HEK293 (cell line): ENCODE data around the gene PRADC1.

Experiments
- CTCF ChIA-PET: fragments of 350-600 bp; formaldehyde crosslinking; extraction: SDS; loops from one replicate; lab custom pipeline; 2021; ENCODE audit warnings: antibody characterized with exemption; lab: Yijun Ruan, JAX
- POLR2A ChIA-PET: fragments of 300-600 bp; formaldehyde crosslinking; extraction: SDS; loops from one replicate; lab custom pipeline; 2020; ENCODE audit warnings: antibody characterized with exemption, inconsistent platforms; lab: Yijun Ruan, JAX
- H3K27ac ChIP-seq: fragments of 200-500 bp; sonication (Bioruptor generic); 2 replicates; pipeline ENCODE4 v1.5.1; 2014; ENCODE audit warnings: low read depth, low read length, control low read depth, inconsistent platforms; ENCODE audit errors: extremely low read depth
- H3K36me3 ChIP-seq, 2 experiments: fragments of 200-500 bp in 1 of 2; sonication (Bioruptor generic) in 1 of 2; 1 replicate in 1 of 2; 2 replicates in 1 of 2; pipeline ENCODE4 v1.5.1; 2014 to 2017; ENCODE audit warnings: inconsistent platforms in 2 of 2, low read length in 2 of 2; ENCODE audit not compliant: control insufficient read depth in 2 of 2, insufficient read depth in 1 of 2
- H3K4me1 ChIP-seq: fragments of 200-500 bp; sonication (Bioruptor generic); 2 replicates; pipeline ENCODE4 v1.5.1; 2014; ENCODE audit warnings: mild to moderate bottlenecking, low read length, inconsistent platforms; ENCODE audit not compliant: control insufficient read depth, insufficient read depth
- H3K4me3 ChIP-seq: 2 replicates; pipeline ENCODE4 v1.5.1; 2011; ENCODE audit warnings: low read depth, mild to moderate bottlenecking, control low read depth, low read length, moderate library complexity
- H3K9me3 ChIP-seq: fragments of 200-500 bp; sonication (Bioruptor generic); 2 replicates; pipeline ENCODE4 v1.5.1; 2014; ENCODE audit warnings: low read depth, low read length, inconsistent platforms; ENCODE audit not compliant: control insufficient read depth, insufficient read depth
- HOXC10 ChIP-seq: sonication (generic); formaldehyde crosslinking; IDR thresholded peaks from 2 replicates; pipeline ENCODE4 v1.8.1; 2023; ENCODE audit warnings: mild to moderate bottlenecking, missing genetic modification reagents
- KLF8 ChIP-seq: fragments of 450-650 bp; formaldehyde crosslinking; IDR thresholded peaks from 2 replicates; pipeline ENCODE4 v1.5.1; 2016; ENCODE audit warnings: missing biosample characterization, missing genetic modification characterization
- KLF9 ChIP-seq: fragments of 450-650 bp; formaldehyde crosslinking; IDR thresholded peaks from 2 replicates; pipeline ENCODE4 v1.5.1; 2016; ENCODE audit warnings: missing biosample characterization, missing genetic modification characterization, low read depth
- PRDM6 ChIP-seq: fragments of 450-650 bp; formaldehyde crosslinking; IDR thresholded peaks from 2 replicates; pipeline ENCODE4 v1.5.1; 2017; ENCODE audit warnings: missing biosample characterization, missing genetic modification characterization
- RBAK ChIP-seq: fragments of 450-650 bp; formaldehyde crosslinking; IDR thresholded peaks from 2 replicates; pipeline ENCODE4 v1.5.1; 2016; ENCODE audit warnings: missing biosample characterization, missing genetic modification characterization
- SALL2 ChIP-seq: fragments of 450-650 bp; formaldehyde crosslinking; IDR thresholded peaks from 2 replicates; pipeline ENCODE4 v1.5.0; 2017; ENCODE audit warnings: missing biosample characterization, mild to moderate bottlenecking, missing genetic modification characterization, borderline replicate concordance
- ZBTB20 ChIP-seq: fragments of 450-650 bp; formaldehyde crosslinking; IDR thresholded peaks from 2 replicates; pipeline ENCODE4 v1.5.1; 2016; ENCODE audit warnings: missing biosample characterization, missing genetic modification characterization
- ZEB2 ChIP-seq: fragments of 450-650 bp; formaldehyde crosslinking; IDR thresholded peaks from 2 replicates; pipeline ENCODE4 v1.5.1; 2016; ENCODE audit warnings: missing biosample characterization, missing genetic modification characterization
- ZNF133 ChIP-seq: fragments of 450-650 bp; formaldehyde crosslinking; IDR thresholded peaks from 2 replicates; pipeline ENCODE4 v1.5.1; 2016; ENCODE audit warnings: missing biosample characterization, missing genetic modification characterization
- ZNF140 ChIP-seq: fragments of 450-650 bp; formaldehyde crosslinking; IDR thresholded peaks from 2 replicates; pipeline ENCODE4 v1.5.1; 2016; ENCODE audit warnings: missing biosample characterization, missing genetic modification characterization
- ZNF174 ChIP-seq: fragments of 450-650 bp; formaldehyde crosslinking; IDR thresholded peaks from 2 replicates; pipeline ENCODE4 v1.5.0; 2017; ENCODE audit warnings: missing biosample characterization, mild to moderate bottlenecking, missing genetic modification characterization
- ZNF23 ChIP-seq: fragments of 450-650 bp; formaldehyde crosslinking; IDR thresholded peaks from 2 replicates; pipeline ENCODE4 v1.5.1; 2016; ENCODE audit warnings: missing biosample characterization, missing genetic modification characterization, borderline replicate concordance
- ZNF266 ChIP-seq: fragments of 450-650 bp; formaldehyde crosslinking; IDR thresholded peaks from 2 replicates; pipeline ENCODE4 v1.5.1; 2016; ENCODE audit warnings: missing biosample characterization, missing genetic modification characterization, low read depth
- ZNF280C ChIP-seq: fragments of 450-650 bp; formaldehyde crosslinking; IDR thresholded peaks from 2 replicates; pipeline ENCODE4 v1.5.1; 2016; ENCODE audit warnings: missing biosample characterization, missing genetic modification characterization
- ZNF473 ChIP-seq: fragments of 450-650 bp; formaldehyde crosslinking; IDR thresholded peaks from 2 replicates; pipeline ENCODE4 v1.5.1; 2017; ENCODE audit warnings: missing biosample characterization, missing genetic modification characterization
- ZNF529 ChIP-seq: fragments of 450-650 bp; formaldehyde crosslinking; IDR thresholded peaks from 2 replicates; pipeline ENCODE4 v1.5.1; 2017; ENCODE audit warnings: missing genetic modification characterization, missing biosample characterization; ENCODE audit not compliant: insufficient replicate concordance
- ZSCAN23 ChIP-seq: fragments of 450-650 bp; formaldehyde crosslinking; IDR thresholded peaks from 2 replicates; pipeline ENCODE4 v1.5.1; 2016; ENCODE audit warnings: missing biosample characterization, missing genetic modification characterization
- TF ChIP-seq, protein P1 (sequence below): fragments of 450-650 bp; formaldehyde crosslinking; IDR thresholded peaks from 2 replicates; pipeline ENCODE4 v1.5.1; 2016; ENCODE audit warnings: missing biosample characterization, missing genetic modification characterization
- TF ChIP-seq, protein P2 (sequence below): fragments of 450-650 bp; formaldehyde crosslinking; IDR thresholded peaks from 2 replicates; pipeline ENCODE4 v1.5.1; 2017; ENCODE audit warnings: missing biosample characterization, missing genetic modification characterization
- TF ChIP-seq, protein P3 (sequence below): fragments of 450-650 bp; formaldehyde crosslinking; conservative IDR thresholded peaks from 2 replicates; pipeline ENCODE4 v1.5.1; 2016; ENCODE audit warnings: low read depth, missing biosample characterization, missing genetic modification characterization
- TF ChIP-seq, protein P4 (sequence below): IDR thresholded peaks from 2 replicates; pipeline ENCODE4 v1.6.1; 2011; ENCODE audit warnings: mild to moderate bottlenecking, low read depth, low read length, borderline replicate concordance
- TF ChIP-seq, protein P5 (sequence below): fragments of 450-650 bp; formaldehyde crosslinking; IDR thresholded peaks from 2 replicates; pipeline ENCODE4 v1.5.1; 2016; ENCODE audit warnings: missing biosample characterization, missing genetic modification characterization

The PRADC1 gene

DNA sequence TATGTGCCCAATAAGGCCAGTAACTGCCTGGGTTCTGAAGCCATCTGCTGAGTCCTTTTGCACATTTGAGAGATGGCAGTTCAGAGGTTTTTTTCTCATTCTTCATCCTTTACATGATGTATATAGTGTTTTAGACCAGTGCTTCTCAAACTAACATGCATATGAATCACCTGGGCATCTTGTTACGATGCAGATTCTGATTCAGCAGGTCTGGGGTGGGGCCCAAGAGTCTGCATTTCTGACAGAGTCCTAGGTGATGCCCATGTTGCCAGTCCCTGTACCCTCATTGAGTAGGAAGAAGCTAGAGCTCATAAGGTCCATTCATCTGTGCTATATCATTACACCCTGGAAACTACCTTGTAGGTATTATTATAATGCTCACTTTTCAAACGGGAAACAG, 15.2 kb downstream of the PRADC1 start (continued):
- TF ChIP-seq ZBTB20 (no peak), ZNF174 (tag by site-specific recombination) (no peak), ZNF280C (tag by site-specific recombination) (no peak), KLF8 (tag by site-specific recombination) (no peak), RBAK (tag by site-specific recombination) (no peak)
- TF ChIP-seq, protein P1, sequence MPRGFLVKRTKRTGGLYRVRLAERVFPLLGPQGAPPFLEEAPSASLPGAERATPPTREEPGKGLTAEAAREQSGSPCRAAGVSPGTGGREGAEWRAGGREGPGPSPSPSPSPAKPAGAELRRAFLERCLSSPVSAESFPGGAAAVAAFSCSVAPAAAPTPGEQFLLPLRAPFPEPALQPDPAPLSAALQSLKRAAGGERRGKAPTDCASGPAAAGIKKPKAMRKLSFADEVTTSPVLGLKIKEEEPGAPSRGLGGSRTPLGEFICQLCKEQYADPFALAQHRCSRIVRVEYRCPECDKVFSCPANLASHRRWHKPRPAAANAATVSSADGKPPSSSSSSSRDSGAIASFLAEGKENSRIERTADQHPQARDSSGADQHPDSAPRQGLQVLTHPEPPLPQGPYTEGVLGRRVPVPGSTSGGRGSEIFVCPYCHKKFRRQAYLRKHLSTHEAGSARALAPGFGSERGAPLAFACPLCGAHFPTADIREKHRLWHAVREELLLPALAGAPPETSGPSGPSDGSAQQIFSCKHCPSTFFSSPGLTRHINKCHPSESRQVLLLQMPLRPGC (tag by site-specific recombination): no peak

DNA sequence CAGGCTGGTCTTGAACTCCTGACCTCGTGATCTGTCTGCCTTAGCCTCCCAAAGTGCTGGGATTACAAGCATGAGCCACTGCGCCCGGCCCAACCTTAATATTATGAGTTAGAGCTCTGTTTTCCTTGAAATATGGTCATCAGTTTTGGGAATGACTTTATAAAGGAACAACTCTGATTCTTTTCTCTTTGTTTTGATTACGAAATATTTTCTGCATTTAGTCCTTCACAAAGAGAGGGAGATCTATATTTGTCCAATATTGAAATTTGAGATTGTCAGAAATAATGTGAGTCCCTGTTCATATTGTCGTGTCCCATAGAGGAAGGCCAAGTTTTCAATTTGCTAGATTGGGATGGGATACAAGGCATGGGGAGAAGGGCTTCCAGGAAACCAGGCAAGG, 15.9 kb downstream of the PRADC1 start:
- no peak overlapping the region for H3K4me3 ChIP-seq
- H3K27ac ChIP-seq: no peak overlapping the region
- CTCF ChIA-PET: interaction anchor here (0.5 to 1.2 kb wide), 2 partner anchors 40 to 168 kb away, joined by 3 to 5 read pairs; partner anchors contain the start of gene ALMS1
- peaks cover 0 to 31% of the 10 kb centered on the region in 2 experiments; a peak in 1 of 3 replicates for H3K36me3 ChIP-seq
- POLR2A ChIA-PET: interaction anchor here (2.6 kb wide), 1 partner anchor 16 kb away, joined by 20 read pairs; the partner anchor contains the start of genes CCT7 and PRADC1
- no peaks in the 10 kb centered on the region for H3K9me3 ChIP-seq
- no peaks in the 10 kb centered on the region for H3K4me1 ChIP-seq
- TF ChIP-seq ZEB2 (tag by site-specific recombination) (no peak), ZNF473 (tag by site-specific recombination) (no peak), ZSCAN23 (no peak), ZNF529 (tag by site-specific recombination) (no peak), SALL2 (tag by site-specific recombination) (no peak), PRDM6 (no peak), ZNF23 (tag by site-specific recombination) (no peak), ZNF140 (tag by site-specific recombination) (no peak), ZNF133 (tag by site-specific recombination) (no peak), ZNF266 (tag by site-specific recombination) (no peak), KLF9 (tag by site-specific recombination) (no peak), HOXC10 (CRISPR knock-in tag) (no peak)
- TF ChIP-seq, protein P2, sequence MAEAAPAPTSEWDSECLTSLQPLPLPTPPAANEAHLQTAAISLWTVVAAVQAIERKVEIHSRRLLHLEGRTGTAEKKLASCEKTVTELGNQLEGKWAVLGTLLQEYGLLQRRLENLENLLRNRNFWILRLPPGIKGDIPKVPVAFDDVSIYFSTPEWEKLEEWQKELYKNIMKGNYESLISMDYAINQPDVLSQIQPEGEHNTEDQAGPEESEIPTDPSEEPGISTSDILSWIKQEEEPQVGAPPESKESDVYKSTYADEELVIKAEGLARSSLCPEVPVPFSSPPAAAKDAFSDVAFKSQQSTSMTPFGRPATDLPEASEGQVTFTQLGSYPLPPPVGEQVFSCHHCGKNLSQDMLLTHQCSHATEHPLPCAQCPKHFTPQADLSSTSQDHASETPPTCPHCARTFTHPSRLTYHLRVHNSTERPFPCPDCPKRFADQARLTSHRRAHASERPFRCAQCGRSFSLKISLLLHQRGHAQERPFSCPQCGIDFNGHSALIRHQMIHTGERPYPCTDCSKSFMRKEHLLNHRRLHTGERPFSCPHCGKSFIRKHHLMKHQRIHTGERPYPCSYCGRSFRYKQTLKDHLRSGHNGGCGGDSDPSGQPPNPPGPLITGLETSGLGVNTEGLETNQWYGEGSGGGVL (tag by site-specific recombination): no peak
- TF ChIP-seq, protein P3, sequence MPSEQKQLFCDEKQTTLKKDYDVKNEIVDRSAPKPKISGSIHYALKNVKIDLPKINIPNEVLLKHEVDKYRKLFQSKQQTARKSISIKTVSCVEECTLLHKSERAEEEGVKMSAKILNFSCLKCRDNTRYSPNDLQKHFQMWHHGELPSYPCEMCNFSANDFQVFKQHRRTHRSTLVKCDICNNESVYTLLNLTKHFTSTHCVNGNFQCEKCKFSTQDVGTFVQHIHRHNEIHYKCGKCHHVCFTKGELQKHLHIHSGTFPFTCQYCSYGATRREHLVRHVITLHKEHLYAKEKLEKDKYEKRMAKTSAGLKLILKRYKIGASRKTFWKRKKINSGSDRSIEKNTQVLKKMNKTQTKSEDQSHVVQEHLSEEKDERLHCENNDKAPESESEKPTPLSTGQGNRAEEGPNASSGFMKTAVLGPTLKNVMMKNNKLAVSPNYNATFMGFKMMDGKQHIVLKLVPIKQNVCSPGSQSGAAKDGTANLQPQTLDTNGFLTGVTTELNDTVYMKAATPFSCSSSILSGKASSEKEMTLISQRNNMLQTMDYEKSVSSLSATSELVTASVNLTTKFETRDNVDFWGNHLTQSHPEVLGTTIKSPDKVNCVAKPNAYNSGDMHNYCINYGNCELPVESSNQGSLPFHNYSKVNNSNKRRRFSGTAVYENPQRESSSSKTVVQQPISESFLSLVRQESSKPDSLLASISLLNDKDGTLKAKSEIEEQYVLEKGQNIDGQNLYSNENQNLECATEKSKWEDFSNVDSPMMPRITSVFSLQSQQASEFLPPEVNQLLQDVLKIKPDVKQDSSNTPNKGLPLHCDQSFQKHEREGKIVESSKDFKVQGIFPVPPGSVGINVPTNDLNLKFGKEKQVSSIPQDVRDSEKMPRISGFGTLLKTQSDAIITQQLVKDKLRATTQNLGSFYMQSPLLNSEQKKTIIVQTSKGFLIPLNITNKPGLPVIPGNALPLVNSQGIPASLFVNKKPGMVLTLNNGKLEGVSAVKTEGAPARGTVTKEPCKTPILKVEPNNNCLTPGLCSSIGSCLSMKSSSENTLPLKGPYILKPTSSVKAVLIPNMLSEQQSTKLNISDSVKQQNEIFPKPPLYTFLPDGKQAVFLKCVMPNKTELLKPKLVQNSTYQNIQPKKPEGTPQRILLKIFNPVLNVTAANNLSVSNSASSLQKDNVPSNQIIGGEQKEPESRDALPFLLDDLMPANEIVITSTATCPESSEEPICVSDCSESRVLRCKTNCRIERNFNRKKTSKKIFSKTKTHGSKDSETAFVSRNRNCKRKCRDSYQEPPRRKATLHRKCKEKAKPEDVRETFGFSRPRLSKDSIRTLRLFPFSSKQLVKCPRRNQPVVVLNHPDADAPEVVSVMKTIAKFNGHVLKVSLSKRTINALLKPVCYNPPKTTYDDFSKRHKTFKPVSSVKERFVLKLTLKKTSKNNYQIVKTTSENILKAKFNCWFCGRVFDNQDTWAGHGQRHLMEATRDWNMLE (tag by site-specific recombination): no peak
- TF ChIP-seq, protein P4, sequence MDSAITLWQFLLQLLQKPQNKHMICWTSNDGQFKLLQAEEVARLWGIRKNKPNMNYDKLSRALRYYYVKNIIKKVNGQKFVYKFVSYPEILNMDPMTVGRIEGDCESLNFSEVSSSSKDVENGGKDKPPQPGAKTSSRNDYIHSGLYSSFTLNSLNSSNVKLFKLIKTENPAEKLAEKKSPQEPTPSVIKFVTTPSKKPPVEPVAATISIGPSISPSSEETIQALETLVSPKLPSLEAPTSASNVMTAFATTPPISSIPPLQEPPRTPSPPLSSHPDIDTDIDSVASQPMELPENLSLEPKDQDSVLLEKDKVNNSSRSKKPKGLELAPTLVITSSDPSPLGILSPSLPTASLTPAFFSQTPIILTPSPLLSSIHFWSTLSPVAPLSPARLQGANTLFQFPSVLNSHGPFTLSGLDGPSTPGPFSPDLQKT: no peak
- TF ChIP-seq, protein P5, sequence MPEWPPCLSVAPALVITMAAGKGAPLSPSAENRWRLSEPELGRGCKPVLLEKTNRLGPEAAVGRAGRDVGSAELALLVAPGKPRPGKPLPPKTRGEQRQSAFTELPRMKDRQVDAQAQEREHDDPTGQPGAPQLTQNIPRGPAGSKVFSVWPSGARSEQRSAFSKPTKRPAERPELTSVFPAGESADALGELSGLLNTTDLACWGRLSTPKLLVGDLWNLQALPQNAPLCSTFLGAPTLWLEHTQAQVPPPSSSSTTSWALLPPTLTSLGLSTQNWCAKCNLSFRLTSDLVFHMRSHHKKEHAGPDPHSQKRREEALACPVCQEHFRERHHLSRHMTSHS (tag by site-specific recombination): no peak
